Hepatic stellate cell (primary cell): ENCODE data around the gene NOM1.
"Not testable (repeated sequence)": the region's sequence is repeated elsewhere in the genome, so short reads cannot be mapped to it uniquely, and the experiment has no call there.

Source experiments
- DNase-seq: peaks from one replicate; pipeline ENCODE4 v3.0.0; 2011; ENCODE audit warnings: low spot score

NOM1 gene

DNA sequence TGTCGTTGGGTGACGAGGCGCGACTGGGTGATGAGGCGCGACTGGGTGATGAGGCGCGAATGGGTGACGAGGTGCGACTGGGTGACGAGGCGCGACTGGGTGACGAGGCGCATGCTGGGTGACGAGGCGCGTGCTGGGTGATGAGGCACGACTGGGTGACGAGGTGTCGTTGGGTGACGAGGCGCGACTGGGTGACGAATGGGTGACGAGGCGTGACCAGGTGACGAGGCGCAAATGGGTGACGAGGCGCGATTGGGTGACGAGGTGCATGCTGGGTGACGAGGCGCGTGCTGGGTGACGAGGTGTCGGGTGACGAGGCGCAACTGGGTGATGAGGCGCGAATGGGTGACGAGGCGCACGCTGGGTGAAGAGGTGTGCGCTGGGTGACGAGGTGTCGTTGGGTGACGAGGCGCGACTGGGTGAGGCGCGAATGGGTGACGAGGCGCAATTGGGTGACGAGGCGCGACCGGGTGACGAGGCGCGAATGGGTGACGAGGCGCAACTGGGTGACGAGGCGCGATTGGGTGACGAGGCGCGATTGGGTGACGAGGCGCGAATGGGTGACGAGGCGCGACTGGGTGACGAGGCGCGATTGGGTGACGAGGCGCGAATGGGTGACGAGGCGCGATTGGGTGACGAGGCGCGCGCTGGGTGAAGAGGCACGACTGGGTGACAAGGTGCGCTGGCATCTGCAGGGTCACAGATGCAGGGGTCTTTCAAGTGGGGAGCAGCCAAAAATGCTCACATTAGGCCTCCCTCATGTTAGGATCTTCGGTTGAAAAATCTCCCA lies 7.9 kb upstream of the NOM1 start:
- no peak for DNase-seq

DNA sequence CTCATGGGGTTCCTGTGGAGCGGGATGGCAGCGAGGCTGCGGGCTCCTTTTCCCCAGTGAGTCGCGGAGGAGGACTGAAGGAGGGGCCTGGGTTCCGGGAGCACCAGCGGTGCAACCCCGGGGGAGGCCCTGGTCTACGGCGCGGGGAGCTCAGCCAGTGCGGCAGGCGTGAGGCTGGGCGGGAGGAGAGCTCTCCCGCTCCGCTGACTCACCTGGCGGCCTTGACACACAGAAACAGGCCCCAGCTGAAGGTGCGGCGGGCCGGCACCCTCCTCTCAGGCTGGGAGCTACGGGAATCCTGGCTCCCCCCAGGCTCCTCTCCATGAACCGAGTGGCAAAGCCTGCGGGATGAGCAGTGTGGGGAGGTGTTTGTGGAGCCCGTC lies 6.8 kb upstream of the NOM1 start:
- DNase-seq = no peak

DNA sequence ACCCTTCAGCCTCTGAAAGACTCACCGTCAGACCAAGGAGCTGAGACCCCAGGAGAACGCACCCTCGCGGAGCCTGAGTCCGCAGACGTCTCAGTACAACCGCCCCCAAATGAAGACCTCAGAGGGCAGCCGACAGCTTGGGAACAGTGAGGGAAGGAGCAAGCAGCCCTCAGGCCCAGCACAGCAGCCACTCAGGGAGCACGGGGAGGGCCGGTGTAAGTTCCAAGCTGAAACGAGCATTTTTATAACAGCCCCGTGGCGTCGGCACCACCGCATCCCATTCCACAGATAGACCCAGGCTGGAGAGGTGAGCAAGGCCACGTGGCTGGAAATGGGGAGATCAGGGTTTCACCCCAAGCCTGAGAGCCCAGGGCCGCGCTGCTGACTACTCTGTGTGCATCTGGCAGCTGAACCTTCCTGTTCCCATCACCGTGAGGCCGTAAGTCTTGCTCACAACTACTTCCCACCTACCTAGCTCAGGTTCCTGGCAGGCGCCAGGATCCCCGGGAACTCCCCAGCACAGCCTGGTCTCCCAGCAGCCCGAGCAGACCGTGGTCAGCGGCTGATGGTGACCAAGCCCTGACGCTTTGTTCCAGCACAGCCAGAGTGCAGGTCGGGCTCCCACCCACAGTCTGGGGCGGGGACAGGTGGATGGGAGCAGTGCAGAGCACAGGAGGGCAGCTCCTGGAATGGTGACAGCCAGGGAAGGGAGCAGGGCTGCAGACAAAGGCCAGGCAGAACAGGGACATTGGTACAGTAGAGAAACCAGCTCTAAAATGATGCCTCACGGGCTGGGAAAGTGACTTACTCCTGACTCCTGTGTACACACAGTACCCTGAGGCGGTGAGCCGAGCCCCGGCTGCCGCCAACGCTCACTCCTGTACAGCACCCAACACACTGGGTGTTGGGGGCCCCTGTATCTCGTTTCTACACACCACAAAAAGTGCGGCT lies 6.1 kb upstream of the NOM1 start:
- DNase-seq = no peak

DNA sequence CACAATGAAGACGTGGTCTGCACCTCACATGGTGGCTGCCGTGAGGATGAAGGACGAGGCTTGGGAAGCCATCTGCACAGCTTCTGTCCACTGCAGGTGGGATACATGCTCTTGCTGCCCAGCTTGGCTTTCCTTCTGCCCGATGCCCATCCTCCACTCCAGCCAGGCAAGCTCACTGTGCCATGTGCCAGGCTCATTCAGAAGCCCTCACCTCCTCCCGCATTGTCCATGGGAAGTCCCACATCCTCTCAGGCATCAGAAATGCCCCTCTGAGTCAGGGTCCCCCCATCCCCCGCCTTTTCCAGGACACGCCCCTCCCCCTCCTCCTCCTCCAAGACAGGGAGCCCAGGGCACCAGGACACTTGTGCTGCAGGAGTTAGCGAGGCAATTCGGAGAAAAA lies 4.6 kb upstream of the NOM1 start:
- DNase-seq = no peak

DNA sequence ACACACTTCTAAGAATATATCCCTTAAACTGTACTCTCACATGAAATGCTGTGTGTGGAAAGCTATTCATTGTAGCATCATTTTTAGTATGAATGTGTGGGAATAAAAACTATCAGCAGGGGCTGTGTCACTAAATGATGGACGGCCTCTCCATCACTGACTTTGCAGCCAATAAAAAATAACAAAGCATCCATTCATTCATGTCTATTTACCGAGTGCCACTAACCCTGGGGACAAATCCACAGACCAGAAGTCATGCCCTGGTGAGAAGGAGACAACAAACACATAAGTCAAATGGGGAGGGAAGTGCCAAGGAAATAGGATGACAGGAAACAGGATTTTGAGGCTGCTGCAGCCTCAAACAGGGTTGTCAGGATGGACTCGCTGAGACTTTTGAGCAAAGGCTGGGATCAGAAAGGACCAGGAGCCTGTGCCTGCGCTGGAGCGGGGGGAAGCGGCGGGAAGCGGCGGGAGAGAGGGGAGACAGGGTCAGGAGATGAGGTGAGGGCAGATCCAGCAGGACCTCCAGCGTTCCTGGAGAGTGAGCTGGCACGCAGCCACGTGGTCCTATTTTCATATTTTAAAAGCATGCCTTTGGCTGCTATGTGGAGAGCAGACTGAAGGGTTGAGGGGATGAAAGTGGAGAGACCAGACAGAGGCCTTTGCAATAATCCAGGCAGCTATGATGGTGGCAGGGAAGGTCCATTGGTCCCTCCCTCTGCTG lies 2.2 kb upstream of the NOM1 start:
- no peak for DNase-seq

DNA sequence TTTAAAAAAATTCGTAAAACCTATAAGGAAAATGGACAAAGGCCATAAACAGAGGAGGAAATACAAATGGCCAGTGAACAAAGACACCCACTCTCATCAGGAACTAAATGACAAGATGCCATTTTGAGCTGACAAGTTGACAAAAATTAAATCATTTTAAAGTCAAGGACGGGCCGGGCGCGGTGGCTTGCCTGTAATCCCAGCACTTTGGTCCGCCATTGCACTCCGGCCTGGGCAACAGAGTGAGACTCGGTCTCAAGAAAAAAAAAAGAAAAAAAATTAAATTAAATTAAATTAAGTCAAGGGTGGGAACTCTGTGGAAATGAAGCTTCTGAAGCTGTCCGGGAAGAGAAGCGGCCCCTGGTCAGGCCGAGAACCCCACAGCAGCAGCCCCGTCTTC lies 1.2 kb upstream of the NOM1 start:
- no peak for DNase-seq

DNA sequence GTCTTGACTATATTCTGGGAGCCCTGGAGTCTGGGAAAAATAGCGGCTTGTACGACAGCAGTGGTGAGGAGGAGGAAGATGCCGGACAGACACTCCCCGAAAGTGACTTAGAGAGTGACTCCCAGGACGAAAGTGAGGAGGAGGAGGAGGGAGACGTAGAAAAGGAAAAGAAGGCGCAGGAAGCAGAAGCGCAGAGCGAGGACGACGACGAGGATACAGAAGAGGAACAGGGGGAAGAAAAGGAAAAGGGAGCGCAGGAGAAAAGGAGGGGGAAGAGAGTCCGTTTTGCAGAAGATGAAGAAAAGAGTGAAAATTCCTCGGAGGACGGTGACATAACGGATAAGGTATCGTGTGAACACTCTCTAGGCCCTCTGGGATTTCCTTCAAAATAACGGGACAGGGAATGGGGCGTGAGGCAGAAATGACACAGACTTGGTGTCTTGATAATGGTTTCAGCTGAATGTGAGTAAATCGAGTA lies 908 bp downstream of the NOM1 start:
- DNase-seq = peak; percentile 44

DNA sequence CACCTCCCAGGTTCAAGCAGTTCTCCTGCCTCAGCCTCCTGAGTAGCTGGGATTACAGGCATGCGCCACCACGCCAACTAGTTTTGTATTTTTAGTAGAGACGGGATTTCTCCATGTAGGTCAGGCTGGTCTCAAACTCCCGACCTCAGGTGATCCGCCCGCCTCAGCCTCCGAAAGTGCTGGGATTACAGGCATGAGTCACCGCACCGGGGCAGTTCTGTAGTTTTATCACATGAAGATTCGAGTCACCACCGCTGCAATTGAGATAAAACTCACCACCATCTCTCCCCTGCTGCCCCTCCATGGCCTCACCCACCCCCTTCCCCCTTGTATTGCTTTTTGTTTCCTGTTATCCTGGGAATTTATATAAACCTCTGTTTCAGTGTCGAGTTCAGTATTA lies 3.7 kb downstream of the NOM1 start:
- DNase-seq = not testable (repeated sequence)

DNA sequence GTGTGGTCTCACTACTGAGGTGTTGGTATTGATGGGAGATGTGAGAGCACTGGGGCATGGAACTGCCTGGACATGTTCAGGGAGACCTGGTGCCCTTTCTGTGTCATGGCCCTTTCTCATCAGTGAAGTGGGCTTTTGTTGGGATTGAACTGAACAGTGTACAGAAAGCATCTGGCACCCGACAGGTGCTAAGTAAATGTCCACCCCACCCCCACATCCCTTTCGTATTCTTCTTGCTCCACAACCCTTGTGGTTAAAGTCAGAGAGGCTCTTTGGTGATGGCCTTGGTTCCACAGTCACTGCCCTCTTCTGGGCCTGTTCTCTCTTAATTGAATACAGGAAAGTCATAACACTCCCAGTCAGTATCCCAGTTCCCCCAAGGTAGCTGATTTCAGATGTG lies 5.4 kb downstream of the NOM1 start:
- DNase-seq = no peak

DNA sequence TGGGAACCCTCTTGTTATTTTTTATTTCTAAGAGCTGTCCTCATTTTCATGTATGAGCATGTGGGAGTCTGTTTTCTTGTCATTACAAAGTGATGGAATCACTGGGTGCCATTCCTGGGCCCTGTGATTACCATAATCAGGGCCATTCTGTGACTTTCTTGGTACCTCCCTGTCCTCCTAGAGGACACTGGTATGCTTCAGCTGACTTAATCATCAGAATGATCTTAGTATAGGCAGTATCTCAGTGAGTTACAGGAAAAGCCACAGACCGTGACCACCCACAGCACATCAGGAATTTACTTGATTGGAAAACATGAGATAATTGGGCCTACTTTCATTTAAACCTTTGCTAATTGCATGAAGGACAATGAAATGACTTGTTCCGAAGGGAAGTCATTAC lies 7.2 kb downstream of the NOM1 start:
- DNase-seq = no peak

DNA sequence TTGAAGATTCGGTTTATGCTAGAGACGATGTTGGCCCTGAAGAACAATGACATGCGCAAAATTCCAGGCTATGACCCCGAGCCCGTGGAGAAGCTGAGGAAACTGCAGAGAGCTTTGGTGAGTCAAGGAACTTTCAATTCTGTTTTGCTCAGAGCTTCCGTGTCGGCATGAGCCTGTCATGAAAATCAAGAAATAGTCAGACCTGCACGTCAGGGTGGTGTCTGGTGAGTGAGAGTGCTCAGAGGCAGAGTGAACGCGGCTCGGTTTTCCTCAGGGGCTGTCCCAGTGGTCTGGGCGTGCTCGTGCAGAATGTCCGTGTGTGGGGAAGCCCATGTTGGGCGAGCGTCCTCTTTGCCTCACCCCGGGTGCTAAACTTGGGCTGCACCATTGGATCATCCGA lies 12.6 kb downstream of the NOM1 start:
- no peak for DNase-seq

DNA sequence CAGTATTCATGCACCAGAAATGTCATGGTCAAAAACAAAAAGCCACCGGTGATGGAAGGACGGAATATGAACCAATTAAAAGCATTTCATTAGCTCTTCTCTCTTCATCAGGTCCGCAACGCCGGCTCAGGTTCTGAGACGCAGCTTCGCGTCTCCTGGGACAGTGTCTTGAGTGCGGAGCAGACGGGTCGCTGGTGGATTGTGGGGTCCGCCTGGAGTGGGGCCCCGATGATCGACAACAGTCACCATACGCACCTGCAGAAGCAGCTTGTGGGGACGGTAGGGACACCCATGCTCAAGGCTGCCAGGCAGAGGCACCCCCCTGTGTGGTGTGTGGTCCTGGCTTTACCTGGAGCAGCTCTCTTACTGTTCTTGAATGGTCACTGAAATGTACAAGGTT lies 13.4 kb downstream of the NOM1 start:
- no peak for DNase-seq

DNA sequence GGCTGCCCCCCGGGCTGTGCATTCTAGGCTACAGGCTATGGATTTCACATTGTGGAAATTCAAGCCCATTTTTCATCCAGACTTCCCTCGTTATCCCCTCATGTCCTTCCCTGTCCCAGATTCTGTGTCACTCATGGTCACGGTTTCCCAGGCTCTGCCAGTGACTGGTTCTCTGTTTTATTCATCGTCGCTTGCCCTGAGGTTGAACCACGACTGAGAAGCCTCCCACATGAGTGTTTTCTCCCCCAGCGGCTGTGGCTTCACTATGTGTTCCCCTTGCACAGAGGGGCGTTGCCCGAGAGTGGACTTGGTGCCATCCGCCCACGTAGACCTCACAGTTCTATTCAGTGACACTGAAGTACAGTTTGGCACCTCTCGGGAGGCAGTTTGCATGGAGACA lies 14.0 kb downstream of the NOM1 start:
- no peak for DNase-seq

DNA sequence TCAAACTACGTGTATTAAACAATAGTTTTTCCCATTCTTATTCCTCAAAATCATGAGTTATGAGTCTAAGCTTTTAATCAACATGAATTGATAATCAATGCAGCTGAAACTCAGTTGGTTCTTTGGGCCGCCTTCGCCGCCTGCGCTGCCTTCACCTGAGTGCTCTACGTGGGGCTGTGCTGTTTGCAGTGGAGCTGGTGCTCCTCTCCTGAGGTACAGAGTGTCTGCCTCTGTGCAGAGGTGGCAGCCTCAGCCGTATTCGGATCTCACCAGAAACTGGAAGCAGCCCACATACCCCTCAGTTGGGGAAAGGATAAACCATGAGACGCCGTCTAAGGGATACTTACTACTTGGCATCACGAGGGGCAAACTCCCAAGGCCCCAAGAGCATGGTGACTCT lies 15.5 kb downstream of the NOM1 start:
- DNase-seq = no peak

DNA sequence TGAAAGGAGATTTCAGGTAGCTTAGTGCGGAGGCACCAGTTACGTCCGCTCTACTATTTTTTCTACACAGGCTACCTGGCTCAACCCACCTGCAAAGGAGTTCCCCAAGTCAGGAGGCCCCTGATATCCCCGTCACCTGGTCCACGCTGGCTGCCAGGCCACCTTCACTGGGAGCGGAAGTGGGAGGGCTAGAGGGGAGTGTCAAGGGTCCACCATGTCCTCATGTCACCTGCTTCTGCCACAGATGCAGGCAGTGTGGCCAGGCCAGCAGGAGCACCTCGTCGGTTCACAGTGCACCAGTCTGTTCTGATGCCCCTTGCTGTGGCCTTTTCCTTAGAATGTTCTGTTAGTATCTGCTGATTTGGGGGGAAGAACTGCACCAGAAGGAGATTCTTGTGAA lies 16.9 kb downstream of the NOM1 start:
- no peak for DNase-seq

DNA sequence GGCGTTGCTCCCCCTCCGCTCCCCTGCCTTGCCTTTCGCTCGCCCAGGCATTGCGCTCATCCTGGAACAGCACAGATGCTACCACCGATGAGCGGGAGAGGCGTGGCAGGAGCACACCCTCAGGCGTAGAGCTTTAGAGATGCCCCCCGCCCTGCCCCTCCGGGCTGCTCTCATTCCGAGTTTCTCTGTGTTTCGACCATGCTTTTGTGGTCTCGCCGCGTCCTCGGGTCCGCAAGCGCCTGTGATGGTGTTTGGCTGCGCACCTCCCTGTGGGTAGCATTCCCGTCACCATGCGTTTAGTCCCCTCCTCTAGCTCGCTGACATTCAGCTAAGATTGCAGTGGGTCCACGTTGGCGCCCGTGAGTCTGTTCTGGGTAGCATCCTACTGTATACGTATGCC lies 18.7 kb downstream of the NOM1 start:
- DNase-seq = no peak

DNA sequence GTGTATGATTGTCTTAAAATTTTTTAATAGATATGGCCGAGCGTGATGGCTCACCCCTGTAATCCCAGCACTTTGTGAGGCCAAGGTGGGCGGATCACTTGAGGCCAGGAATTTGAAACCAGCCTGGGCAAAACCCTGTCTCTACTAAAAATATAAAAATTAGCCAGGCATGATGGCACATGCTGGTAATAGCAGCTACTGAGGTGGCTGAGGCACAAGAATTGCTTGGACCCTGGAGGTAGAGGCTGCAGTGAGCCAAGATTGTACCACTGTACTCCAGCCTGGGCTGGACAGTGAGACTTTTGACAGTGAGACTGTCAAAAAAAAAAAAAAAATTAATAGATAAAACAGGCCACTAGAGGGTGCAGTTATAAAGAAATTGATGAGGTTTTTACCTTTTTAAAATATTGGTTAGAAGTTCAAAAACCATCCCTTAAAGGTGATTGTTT lies 20.5 kb downstream of the NOM1 start:
- no peak for DNase-seq

DNA sequence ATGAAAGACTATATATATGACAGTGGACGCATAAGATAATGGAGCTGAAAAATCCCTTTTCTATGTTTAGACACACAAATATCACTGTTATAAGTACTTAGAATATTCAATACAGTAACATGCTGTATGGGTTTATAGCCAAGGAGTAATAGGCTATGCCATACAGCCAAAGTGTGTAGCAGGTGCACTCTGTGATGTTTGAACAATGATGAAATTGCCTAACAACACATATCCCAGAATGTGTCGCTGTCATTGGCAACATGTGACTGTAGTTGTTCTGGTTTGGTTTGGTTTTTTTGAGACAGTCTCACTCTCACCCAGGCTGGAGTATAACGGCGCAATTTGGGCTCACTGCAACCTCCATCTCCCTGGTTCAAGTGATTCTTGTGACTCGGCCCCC lies 26.1 kb downstream of the NOM1 start:
- no peak for DNase-seq

DNA sequence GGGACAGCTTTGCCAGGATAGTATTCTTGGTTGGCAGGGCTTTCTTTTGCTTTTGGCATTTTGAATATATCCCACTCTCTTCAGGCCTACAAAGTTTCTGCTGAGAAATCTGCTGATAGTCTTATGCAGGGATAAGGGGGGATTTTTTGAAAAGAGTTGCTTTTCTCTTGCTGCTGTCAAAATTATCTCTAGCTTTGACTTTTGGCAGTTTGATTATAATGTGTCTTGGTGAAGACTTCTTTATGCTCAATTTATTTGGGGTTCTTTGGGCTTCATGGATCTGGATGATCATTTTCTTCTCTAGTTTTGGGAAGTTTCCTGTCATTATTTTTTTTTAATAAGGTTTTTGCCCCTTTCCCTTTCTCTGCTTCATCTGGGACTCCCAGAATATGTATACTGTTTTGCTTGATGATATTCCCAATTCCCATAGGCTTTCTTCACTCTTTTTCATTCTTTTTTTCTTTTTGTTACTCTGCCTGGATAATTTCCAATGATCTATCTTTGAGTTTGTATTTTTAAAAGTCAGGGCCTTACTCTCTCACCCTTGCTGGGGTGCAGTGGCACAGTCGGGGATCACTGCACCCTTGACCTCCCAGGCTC lies 29.6 kb downstream of the NOM1 start:
- DNase-seq = no peak

DNA sequence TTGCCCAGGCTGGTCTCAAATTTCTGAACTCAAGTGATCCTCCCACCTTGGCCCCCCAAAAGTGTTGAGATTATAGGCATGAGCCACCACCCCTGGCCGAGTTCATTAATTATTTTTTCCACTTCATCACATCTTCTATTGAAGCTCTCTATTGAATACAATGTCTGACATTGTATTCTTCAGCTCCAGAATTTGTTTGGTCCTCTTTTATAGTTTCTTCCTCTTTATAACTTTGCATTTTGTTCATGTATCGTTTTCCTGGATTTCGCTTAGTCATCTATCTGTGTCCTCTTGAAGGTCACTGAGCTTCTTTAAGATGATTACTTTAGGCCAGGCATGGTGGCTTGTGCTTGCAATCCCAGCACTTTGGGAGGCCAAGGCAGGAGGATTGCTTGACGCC lies 30.2 kb downstream of the NOM1 start:
- no peak for DNase-seq

DNA sequence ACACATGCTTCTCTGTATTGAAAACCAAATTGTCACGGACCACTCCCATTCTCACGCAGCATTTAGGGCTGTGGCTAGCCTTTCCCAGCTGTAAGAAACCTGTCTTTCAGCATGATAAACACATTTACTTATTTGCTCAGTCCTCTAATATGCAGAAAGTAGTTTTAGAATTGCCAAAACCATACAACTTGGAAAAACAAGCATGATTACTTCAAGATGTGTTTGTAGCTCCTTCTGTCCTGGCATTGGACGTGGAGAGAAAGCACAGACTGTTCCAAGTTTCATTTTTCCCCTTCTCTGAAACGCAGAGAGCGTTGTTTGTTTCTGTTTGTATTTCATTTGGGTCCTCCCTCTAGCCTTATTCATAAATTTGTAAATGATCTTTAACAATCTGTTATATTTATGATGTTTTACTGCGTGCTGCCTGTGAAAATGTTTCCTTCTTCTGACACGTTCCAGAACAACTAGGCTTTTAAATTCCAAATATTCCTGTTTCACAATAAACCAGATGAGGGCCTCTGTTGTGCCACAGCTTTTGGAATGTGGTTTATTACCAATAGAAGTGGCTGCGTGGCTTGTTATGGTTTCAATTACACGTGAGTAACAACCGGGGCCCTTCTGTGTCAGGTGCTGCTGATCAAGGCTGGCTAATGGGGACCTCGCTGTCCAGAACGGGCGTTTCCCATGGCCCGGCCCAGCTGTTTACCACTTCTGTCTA lies 34.8 kb downstream of the NOM1 start:
- DNase-seq = no peak
